ENCODE results near the gene ACTA1.

- TF ChIP-seq YY1 (IDR thresholded peaks at IDR 0.05) (no peak), JUND (IDR thresholded peaks at IDR 0.05) (no peak), TAF1 (conservative IDR thresholded peaks at IDR 0.05) (no peak), CTCF (IDR thresholded peaks at IDR 0.05; ENCODE audit: low read depth, low read length, missing input control) (no peak), MAX (IDR thresholded peaks at IDR 0.05) (no peak), ATF3 (IDR thresholded peaks at IDR 0.05) (no peak), GABPA (IDR thresholded peaks at IDR 0.05 in 1 of 2, conservative IDR thresholded peaks at IDR 0.05 in 1 of 2) (no peak), RAD21 (IDR thresholded peaks at IDR 0.05) (no peak), EGR1 (IDR thresholded peaks at IDR 0.05; ENCODE audit: low read depth in 2 of 2) (no peak), SP1 (IDR thresholded peaks at IDR 0.05) (no peak), ZBTB33 (IDR thresholded peaks at IDR 0.05) (no peak), REST (IDR thresholded peaks at IDR 0.05) (no peak)
Observed at GRCh38 chr1:229427572-229427971, 6.3 kb downstream of the ACTA1 start.
